Endothelial cell of umbilical vein (primary cell): ENCODE results near the gene MROH7. TPM values are rescaled to one million over a fixed set of nuclear protein-coding genes. Genes with fewer than 3 reads are reported as not detected.

ENCODE experiments used
- BruUV-seq: library from RNA; stranded (reverse); fragments of 400-500 nt; replicated peaks from 2 replicates; lab custom pipeline; 2021; lab: Mats Ljungman, UMichigan
- CTCF ChIA-PET: fragments of 300-600, 350-600 bp; sonication (Branson Sonifier 250); formaldehyde crosslinking; loops from one replicate; lab custom pipeline; 2021; ENCODE audit warnings: antibody characterized with exemption, inconsistent platforms; lab: Charles Lee
- POLR2A ChIA-PET: fragments of 300-600, 350-600 bp; sonication (Branson Sonifier 250); formaldehyde crosslinking; loops from one replicate; lab custom pipeline; 2021; ENCODE audit warnings: antibody characterized with exemption, inconsistent platforms; lab: Charles Lee
- DNase-seq: peaks from one replicate; pipeline ENCODE4 v3.0.0-alpha.2; 2011; ENCODE audit warnings: low read depth, low spot score
- FAIRE-seq: peaks from 2 replicates; lab custom pipeline; 2011; peaks lifted over from hg19 to GRCh38; lab: Jason Lieb, UNC
- H2AFZ ChIP-seq: 2 replicates; pipeline ENCODE4 v1.6.0; 2012; ENCODE audit warnings: low read depth, low read length, control low read depth, inconsistent platforms
- H3K27ac ChIP-seq: 2 replicates; pipeline ENCODE4 v1.5.1; 2011; ENCODE audit warnings: low read depth, mild to moderate bottlenecking, control low read depth, low read length, moderate library complexity; ENCODE audit not compliant: insufficient read depth
- H3K27me3 ChIP-seq, 2 experiments: 2 replicates each; pipeline versions ENCODE4 v1.6.0 to v1.6.1; 2011; ENCODE audit warnings: low read length in 2 of 2, mixed read lengths in 1 of 2; ENCODE audit not compliant: control insufficient read depth in 2 of 2, insufficient read depth in 2 of 2
- H3K36me3 ChIP-seq, 2 experiments: 2 replicates in 1 of 2; 3 replicates in 1 of 2; pipeline ENCODE4 v1.5.1; 2011; ENCODE audit warnings: low read length in 2 of 2, mild to moderate bottlenecking in 1 of 2, moderate library complexity in 1 of 2; ENCODE audit not compliant: control insufficient read depth in 2 of 2, insufficient read depth in 2 of 2; ENCODE audit errors: extremely low read depth in 1 of 2
- H3K4me1 ChIP-seq: 3 replicates; pipeline ENCODE4 v1.5.1; 2011; ENCODE audit warnings: mild to moderate bottlenecking, low read length; ENCODE audit not compliant: control insufficient read depth, insufficient read depth; ENCODE audit errors: extremely low read depth
- H3K4me2 ChIP-seq: 2 replicates; pipeline ENCODE4 v1.6.1; 2011; ENCODE audit warnings: low read length, control low read depth, mixed read lengths; ENCODE audit not compliant: insufficient read depth
- H3K4me3 ChIP-seq, 3 experiments: fragments of 200-600 bp in 1 of 3; sonication (generic), shearing (Covaris generic) in 1 of 3; replicated peaks in 1 of 3; 2 replicates each; pipeline ENCODE4 v1.5.1; 2011 to 2016; ENCODE audit warnings: control low read depth in 3 of 3, low read length in 3 of 3, mild to moderate bottlenecking in 2 of 3, inconsistent platforms in 1 of 3, low read depth in 1 of 3, moderate library complexity in 1 of 3; ENCODE audit not compliant: insufficient read depth in 1 of 3
- H3K79me2 ChIP-seq: 2 replicates; pipeline ENCODE4 v1.6.0; 2012; ENCODE audit warnings: low read length, inconsistent platforms; ENCODE audit not compliant: control insufficient read depth, insufficient read depth
- H3K9ac ChIP-seq: replicated peaks from 2 replicates; pipeline ENCODE3; 2011; ENCODE audit warnings: low read length, control low read depth; ENCODE audit not compliant: insufficient read depth; ENCODE audit errors: extremely low read depth
- H3K9me1 ChIP-seq: replicated peaks from 3 replicates; pipeline ENCODE4 v1.6.0; 2011; ENCODE audit warnings: mild to moderate bottlenecking, low read length; ENCODE audit not compliant: control insufficient read depth, insufficient read depth; ENCODE audit errors: extremely low read depth
- H3K9me3 ChIP-seq: replicated peaks from 2 replicates; pipeline ENCODE4 v1.5.1; 2012; ENCODE audit warnings: low read length, inconsistent platforms; ENCODE audit not compliant: control insufficient read depth, insufficient read depth
- H4K20me1 ChIP-seq: replicated peaks from 2 replicates; pipeline ENCODE3; 2011; ENCODE audit warnings: mild to moderate bottlenecking, low read length; ENCODE audit not compliant: control insufficient read depth, insufficient read depth; ENCODE audit errors: extremely low read depth
- EZH2 ChIP-seq: IDR thresholded peaks from 2 replicates; pipeline ENCODE4 v1.6.1; 2012; ENCODE audit warnings: borderline replicate concordance, low read depth, mild to moderate bottlenecking, moderate library complexity, low read length, inconsistent platforms; ENCODE audit not compliant: severe bottlenecking
- FOS ChIP-seq: IDR thresholded peaks from 2 replicates; pipeline ENCODE4 v1.6.1; 2011; ENCODE audit warnings: mild to moderate bottlenecking, low read length, moderate library complexity, borderline replicate concordance; ENCODE audit not compliant: insufficient read depth
- GATA2 ChIP-seq: IDR thresholded peaks from 2 replicates; pipeline ENCODE4 v1.7.0; 2011; ENCODE audit warnings: low read depth, mild to moderate bottlenecking, moderate library complexity, mixed read lengths, low read length; ENCODE audit not compliant: insufficient read length, insufficient read depth
- JUN ChIP-seq: IDR thresholded peaks from 2 replicates; pipeline ENCODE4 v1.6.1; 2011; ENCODE audit warnings: borderline replicate concordance, low read depth; ENCODE audit not compliant: insufficient read length, insufficient read depth
- MAX ChIP-seq: IDR thresholded peaks from 2 replicates; pipeline ENCODE4 v1.6.1; 2011; ENCODE audit not compliant: insufficient read depth, insufficient read length
- MYC ChIP-seq: IDR thresholded peaks from one replicate; pipeline ENCODE4 v1.6.1; 2011; ENCODE audit warnings: mild to moderate bottlenecking, low read depth, low read length
- POLR2A ChIP-seq: IDR thresholded peaks from 2 replicates; pipeline ENCODE4 v1.6.1; 2012; ENCODE audit warnings: low read depth, mild to moderate bottlenecking, control low read depth, low read length
- POLR2AphosphoS5 ChIP-seq: IDR thresholded peaks from 2 replicates; pipeline ENCODE4 v1.6.1; 2012; ENCODE audit warnings: low read depth, mild to moderate bottlenecking, control low read depth, low read length, moderate library complexity; ENCODE audit not compliant: insufficient read depth
- dilution Hi-C: fragments of 300-500 bp; cut with MboI; formaldehyde crosslinking; loops from one replicate; pipeline ENCODE4 v1.15.0; 2019; ENCODE audit warnings: low sequenced_read_pairs; ENCODE audit not compliant: extremely low pct_ligation_motif_present
- intact Hi-C: fragments of 100-400 bp; cut with micrococcal nuclease; formaldehyde crosslinking; loops from one replicate; pipeline ENCODE4 v1.10.0; 2022
- polyA plus RNA-seq, 4 experiments: library from polyadenylated mRNA; depleted of rRNA in 3 of 4; stranded (reverse) in 3 of 4; unstranded in 1 of 4; fragments of >200 nt; gene quantifications; 2 replicates each; pipeline versions ENCODE4 v1.2.1 to v1.2.3, GENCODE V29; 2011 to 2012; ENCODE audit warnings: missing spikeins in 1 of 4
- total RNA-seq: library from RNA; stranded (reverse); gene quantifications from 2 replicates; pipeline ENCODE4 v1.2.3, GENCODE V29; 2021
- TF ChIP-seq, protein P1 (sequence below), 2 donors: IDR thresholded peaks; 1 replicate in 1 of 2; 2 replicates in 1 of 2; pipeline ENCODE4 v1.5.1; 2011; ENCODE audit warnings: low read length in 2 of 2, mild to moderate bottlenecking in 2 of 2, moderate library complexity in 2 of 2, control low read depth in 1 of 2, inconsistent platforms in 1 of 2, low read depth in 1 of 2; ENCODE audit not compliant: insufficient read depth in 1 of 2; ENCODE audit errors: extremely low read depth in 1 of 2

The MROH7 gene
- total and polyA plus RNA-seq, 2 donors (not counting 3 experiments of a cell fraction or from before 2014, with no cell fraction given), result 0.06 to 0.24 TPM

GRCh38 chr1:54650417-54650816, 8.8 kb downstream of the MROH7 start:
- H3K27me3 ChIP-seq, result peaks cover 0 to 14% of the 10 kb centered on the region in 2 experiments
- no peaks in the 10 kb centered on the region for H3K9me1 ChIP-seq
- DNase-seq (no peak), FAIRE-seq (no peak)
- TF ChIP-seq FOS (no peak), GATA2 (no peak), MAX (no peak), MYC (no peak), POLR2AphosphoS5 (no peak), EZH2 (no peak), POLR2A (no peak), JUN (no peak)
- TF ChIP-seq, protein P1, sequence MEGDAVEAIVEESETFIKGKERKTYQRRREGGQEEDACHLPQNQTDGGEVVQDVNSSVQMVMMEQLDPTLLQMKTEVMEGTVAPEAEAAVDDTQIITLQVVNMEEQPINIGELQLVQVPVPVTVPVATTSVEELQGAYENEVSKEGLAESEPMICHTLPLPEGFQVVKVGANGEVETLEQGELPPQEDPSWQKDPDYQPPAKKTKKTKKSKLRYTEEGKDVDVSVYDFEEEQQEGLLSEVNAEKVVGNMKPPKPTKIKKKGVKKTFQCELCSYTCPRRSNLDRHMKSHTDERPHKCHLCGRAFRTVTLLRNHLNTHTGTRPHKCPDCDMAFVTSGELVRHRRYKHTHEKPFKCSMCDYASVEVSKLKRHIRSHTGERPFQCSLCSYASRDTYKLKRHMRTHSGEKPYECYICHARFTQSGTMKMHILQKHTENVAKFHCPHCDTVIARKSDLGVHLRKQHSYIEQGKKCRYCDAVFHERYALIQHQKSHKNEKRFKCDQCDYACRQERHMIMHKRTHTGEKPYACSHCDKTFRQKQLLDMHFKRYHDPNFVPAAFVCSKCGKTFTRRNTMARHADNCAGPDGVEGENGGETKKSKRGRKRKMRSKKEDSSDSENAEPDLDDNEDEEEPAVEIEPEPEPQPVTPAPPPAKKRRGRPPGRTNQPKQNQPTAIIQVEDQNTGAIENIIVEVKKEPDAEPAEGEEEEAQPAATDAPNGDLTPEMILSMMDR (IDR thresholded peaks at IDR 0.05; ENCODE audit: extremely low read depth in 1 of 2, insufficient read depth in 1 of 2, low read depth in 1 of 2, low read length in 2 of 2), result no peak
- H3K4me3 ChIP-seq, result no peak overlapping the region
- H2AFZ ChIP-seq, result no peak overlapping the region
- no peak overlapping the region for H3K27ac ChIP-seq
- ChIA-PET CTCF (no interaction called here), POLR2A (no interaction called here)
- no peak overlapping the region for H3K4me2 ChIP-seq
- no peaks in the 10 kb centered on the region for H4K20me1 ChIP-seq
- no peaks in the 10 kb centered on the region for H3K79me2 ChIP-seq
- no peaks in the 10 kb centered on the region for H3K4me1 ChIP-seq
- H3K36me3 ChIP-seq, result no peaks in the 10 kb centered on the region
- dilution Hi-C loops, result no loop called here
- H3K9me3 ChIP-seq, result no peaks in the 10 kb centered on the region
- BruUV-seq, result no TSS peak
- H3K9ac ChIP-seq, result no peak overlapping the region
- intact Hi-C loops, result no loop called here
